ENCODE measurements around the gene ALKBH4.
A peak's percentile ranks its signal among the peaks of the same experiment; 100 is the strongest.

The ALKBH4 gene

DNA sequence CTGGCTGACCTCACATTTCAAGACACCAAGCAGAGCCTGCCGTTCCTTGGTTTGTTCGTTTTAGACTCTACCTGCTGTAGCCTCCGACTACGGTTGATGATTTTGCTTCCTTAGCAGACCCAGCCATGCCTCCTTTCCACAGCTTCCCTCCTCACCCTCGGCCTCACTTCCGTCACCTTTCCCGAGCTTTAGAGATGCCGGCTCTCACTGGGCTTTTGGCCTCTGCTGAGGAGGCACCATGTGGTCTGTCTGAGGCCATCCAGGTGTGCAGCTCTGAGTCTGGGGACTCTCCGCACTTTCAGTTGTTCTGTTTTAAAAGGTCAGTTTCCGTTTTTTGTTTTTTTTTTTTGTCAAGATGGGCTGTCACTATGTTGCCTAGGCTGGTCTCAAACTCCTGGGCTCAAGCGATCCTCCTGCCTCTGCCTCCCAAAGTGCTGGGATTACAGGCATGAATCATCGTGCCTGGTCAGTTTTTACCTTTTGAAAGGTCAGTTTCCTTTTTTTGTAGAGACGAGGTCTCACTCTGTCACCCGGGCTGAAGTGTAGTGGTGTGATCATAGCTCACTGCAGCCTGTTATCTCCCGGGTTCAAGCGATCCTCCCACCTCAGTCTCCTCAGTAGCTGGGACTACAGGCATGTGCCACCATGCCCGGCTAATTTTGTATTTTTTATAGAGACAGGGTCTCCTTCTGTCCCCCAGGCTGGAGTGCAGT is 19.5 kb downstream of the ALKBH4 start:
- no peak for TF ChIP-seq ZFX (IDR thresholded peaks at IDR 0.05; ENCODE audit: borderline replicate concordance)
- TF ChIP-seq, protein P1, sequence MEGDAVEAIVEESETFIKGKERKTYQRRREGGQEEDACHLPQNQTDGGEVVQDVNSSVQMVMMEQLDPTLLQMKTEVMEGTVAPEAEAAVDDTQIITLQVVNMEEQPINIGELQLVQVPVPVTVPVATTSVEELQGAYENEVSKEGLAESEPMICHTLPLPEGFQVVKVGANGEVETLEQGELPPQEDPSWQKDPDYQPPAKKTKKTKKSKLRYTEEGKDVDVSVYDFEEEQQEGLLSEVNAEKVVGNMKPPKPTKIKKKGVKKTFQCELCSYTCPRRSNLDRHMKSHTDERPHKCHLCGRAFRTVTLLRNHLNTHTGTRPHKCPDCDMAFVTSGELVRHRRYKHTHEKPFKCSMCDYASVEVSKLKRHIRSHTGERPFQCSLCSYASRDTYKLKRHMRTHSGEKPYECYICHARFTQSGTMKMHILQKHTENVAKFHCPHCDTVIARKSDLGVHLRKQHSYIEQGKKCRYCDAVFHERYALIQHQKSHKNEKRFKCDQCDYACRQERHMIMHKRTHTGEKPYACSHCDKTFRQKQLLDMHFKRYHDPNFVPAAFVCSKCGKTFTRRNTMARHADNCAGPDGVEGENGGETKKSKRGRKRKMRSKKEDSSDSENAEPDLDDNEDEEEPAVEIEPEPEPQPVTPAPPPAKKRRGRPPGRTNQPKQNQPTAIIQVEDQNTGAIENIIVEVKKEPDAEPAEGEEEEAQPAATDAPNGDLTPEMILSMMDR (IDR thresholded peaks at IDR 0.05), result no peak
- H3K27ac ChIP-seq, result no peak overlapping the region

- no peak overlapping the region for H3K27ac ChIP-seq
- TF ChIP-seq, protein P1 (IDR thresholded peaks at IDR 0.05), result no peak
- TF ChIP-seq ZFX (IDR thresholded peaks at IDR 0.05; ENCODE audit: borderline replicate concordance), result no peak
Observed at GRCh38 chr7:102439963-102440795, 24.5 kb downstream of the ALKBH4 start.

GRCh38 chr7:102436118-102436517 is 28.5 kb downstream of the ALKBH4 start:
- no peak overlapping the region for H3K27ac ChIP-seq
- TF ChIP-seq, protein P1 (IDR thresholded peaks at IDR 0.05), result no peak
- TF ChIP-seq ZFX (IDR thresholded peaks at IDR 0.05; ENCODE audit: borderline replicate concordance), result no peak

GRCh38 chr7:102434039-102434486 is 30.6 kb downstream of the ALKBH4 start:
- no peak for TF ChIP-seq ZFX (IDR thresholded peaks at IDR 0.05; ENCODE audit: borderline replicate concordance)
- TF ChIP-seq, protein P1 (IDR thresholded peaks at IDR 0.05), result no peak
- no peak overlapping the region for H3K27ac ChIP-seq

DNA sequence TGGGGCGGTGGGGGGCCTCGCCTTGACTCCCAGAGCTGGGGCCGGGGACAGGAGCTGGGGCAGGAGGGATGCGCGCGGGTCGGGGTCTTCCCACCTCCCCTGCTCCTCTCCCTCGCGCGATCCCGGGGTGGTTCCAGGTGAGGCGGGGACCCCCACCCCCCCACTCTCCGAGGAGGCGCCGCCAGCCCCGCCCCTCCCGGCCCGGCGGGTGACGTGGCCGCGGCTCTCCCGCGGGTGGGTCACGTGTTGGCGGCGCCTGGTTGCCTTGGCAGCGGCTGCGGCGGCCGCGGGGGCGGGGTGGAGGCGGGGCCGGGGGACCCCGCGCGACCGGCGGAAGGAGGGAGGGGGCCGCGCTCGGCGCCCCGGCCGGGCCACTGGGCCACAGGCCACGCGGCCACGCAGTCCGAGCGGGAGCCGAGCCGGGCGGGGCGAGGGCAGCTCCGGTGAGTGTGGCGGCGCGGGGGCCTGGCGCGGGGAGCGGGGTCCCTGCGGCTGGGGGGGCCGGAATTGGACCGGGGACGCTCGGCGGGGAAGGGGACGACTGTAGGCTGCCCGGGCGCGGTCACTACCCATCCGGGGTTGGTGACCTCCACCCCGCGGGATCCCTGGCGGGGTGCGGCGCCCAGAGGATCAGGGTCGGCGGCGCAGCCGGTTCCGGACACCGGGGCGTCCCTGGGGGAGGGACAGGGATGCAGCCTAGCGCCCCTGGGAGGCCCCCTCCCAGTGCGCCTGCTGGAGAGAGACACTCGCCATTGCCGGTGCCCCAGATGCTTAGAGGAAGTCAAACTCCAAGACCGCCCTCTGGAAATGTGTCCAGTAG is 31.2 kb downstream of the ALKBH4 start, which contains the start of gene ORAI2:
Gene ORAI2, plus strand, starts transcription at position 357 of the 820 bp plus-strand sequence. CDS start 5,382 bp downstream, outside the sequence.
- H3K27ac ChIP-seq, result peak within 1 kb of the TSS; percentile 74
- no peak for TF ChIP-seq ZFX (IDR thresholded peaks at IDR 0.05; ENCODE audit: borderline replicate concordance)
- TF ChIP-seq, protein P1 (IDR thresholded peaks at IDR 0.05), result no peak

DNA sequence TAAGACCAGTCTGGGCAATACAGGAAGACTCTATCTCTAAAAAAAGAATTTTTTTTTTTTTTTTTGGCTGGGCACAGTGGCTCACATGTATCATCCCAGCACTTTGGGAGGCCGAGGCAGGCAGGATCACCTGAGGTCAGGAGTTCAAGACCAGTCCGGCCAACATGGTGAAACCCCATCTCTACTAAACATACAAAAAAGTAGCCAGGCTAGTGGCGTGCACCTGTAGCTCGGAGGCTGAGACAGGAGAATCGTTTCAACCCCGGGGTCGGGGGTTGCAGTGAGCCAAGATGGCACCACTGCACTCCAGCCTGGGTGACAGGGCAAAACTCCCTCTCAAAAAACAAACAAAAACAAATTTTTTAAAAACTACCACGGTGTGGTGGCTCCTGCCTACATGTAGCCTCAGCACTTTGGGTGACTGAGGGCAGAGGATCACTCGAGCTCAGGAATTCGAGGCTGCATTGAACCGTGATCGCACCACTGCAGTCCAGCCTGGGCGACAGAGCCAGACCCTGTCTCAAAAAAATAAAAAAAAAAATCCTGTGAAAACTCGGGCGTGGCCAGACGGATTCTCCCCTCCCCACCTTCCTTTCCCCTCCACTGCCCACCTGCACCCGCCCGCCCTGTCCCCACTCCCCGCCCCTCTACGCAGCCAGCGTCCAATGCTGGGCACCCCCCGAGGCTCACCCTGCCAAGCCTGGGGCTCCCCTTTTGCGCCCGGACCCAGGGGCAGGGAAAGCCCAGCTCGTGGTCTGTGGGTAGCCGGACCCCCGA is 32.0 kb downstream of the ALKBH4 start:
- TF ChIP-seq, protein P1 (IDR thresholded peaks at IDR 0.05), result no peak
- no peak for TF ChIP-seq ZFX (IDR thresholded peaks at IDR 0.05; ENCODE audit: borderline replicate concordance)
- peak overlapping the region; percentile 74 for H3K27ac ChIP-seq

All from 22Rv1 (cell line).